HFFc6 (cell line): ENCODE results near the gene PCDHGA11. TPM values are rescaled to one million over a fixed set of nuclear protein-coding genes. Genes with fewer than 3 reads are reported as not detected.
A peak's percentile ranks its signal among the peaks of the same experiment; 100 is the strongest.
"Not testable (repeated sequence)": the region's sequence is repeated elsewhere in the genome, so short reads cannot be mapped to it uniquely, and the experiment has no call there.

ENCODE experiments used
- DNase-seq: peaks from one replicate; pipeline ENCODE4 v3.0.0-alpha.2; 2018
- H3K27ac Mint-ChIP-seq: 2 replicates; pipeline ENCODE4 v1.8.0; 2020; ENCODE audit warnings: mild to moderate bottlenecking, mixed read lengths
- H3K27me3 Mint-ChIP-seq: 2 replicates; pipeline ENCODE4 v1.8.0; 2021; ENCODE audit warnings: mild to moderate bottlenecking, moderate library complexity, mixed read lengths; ENCODE audit not compliant: insufficient read depth
- H3K36me3 Mint-ChIP-seq: 2 replicates; pipeline ENCODE4 v1.8.0; 2021; ENCODE audit warnings: low read depth, mixed read lengths
- H3K4me1 Mint-ChIP-seq: 2 replicates; pipeline ENCODE4 v1.8.0; 2020; ENCODE audit warnings: low read depth, mixed read lengths
- H3K4me3 Mint-ChIP-seq: 2 replicates; pipeline ENCODE4 v1.8.0; 2020; ENCODE audit warnings: mild to moderate bottlenecking, moderate library complexity, mixed read lengths
- H3K9me3 Mint-ChIP-seq: 2 replicates; pipeline ENCODE4 v1.8.0; 2020; ENCODE audit warnings: mild to moderate bottlenecking, mixed read lengths
- CTCF ChIP-seq: fragments of 200-600 bp; sonication (generic); IDR thresholded peaks from 2 replicates; pipeline ENCODE4 v1.5.0; 2021; ENCODE audit warnings: antibody characterized with exemption, mild to moderate bottlenecking
- total RNA-seq, 6 experiments: library from RNA; stranded (reverse); fragmentation: NEBNext Ultra II Directional; extraction: Animal tissue kit (Norgen Biotek cat#: 25700); gene quantifications; 2 replicates in 1 of 6; 3 replicates in 5 of 6; pipeline ENCODE4 v1.2.3, GENCODE V29; 2021

Gene PCDHGA11
- total RNA-seq, 6 experiments from 2014 or later = 2.3 to 11.4 (median 9.8) TPM

DNA sequence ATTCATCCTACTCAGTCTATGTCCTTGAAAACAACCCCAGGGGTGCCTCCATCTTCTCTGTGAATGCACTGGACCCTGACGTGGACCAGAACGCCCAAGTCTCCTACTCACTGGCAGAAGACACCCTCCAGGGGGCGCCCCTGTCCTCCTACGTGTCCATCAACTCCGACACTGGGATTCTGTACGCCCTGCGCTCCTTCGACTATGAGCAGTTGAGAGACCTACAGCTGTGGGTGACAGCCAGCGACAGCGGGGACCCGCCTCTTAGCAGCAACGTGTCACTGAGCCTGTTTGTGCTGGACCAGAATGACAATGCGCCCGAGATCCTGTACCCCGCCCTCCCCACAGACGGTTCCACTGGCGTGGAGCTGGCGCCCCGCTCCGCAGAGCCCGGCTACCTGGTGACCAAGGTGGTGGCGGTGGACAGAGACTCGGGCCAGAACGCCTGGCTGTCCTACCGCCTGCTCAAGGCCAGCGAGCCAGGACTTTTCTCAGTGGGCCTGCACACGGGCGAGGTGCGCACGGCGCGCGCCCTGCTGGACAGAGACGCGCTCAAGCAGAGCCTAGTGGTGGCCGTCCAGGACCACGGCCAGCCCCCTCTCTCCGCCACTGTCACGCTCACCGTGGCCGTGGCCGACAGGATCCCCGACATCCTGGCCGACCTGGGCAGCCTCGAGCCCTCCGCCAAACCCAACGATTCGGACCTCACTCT, 45.3 kb upstream of the PCDHGA11 start:
- H3K4me3 Mint-ChIP-seq, DNase-seq, H3K27ac Mint-ChIP-seq, H3K4me1 Mint-ChIP-seq, H3K27me3 Mint-ChIP-seq: not testable (repeated sequence)
- TF ChIP-seq CTCF = peak; percentile 26; the same call in 1 of the 2 replicates
- peaks cover 56% of the 10 kb centered on the region for H3K9me3 Mint-ChIP-seq
- H3K36me3 Mint-ChIP-seq = peaks cover 56% of the 10 kb centered on the region

DNA sequence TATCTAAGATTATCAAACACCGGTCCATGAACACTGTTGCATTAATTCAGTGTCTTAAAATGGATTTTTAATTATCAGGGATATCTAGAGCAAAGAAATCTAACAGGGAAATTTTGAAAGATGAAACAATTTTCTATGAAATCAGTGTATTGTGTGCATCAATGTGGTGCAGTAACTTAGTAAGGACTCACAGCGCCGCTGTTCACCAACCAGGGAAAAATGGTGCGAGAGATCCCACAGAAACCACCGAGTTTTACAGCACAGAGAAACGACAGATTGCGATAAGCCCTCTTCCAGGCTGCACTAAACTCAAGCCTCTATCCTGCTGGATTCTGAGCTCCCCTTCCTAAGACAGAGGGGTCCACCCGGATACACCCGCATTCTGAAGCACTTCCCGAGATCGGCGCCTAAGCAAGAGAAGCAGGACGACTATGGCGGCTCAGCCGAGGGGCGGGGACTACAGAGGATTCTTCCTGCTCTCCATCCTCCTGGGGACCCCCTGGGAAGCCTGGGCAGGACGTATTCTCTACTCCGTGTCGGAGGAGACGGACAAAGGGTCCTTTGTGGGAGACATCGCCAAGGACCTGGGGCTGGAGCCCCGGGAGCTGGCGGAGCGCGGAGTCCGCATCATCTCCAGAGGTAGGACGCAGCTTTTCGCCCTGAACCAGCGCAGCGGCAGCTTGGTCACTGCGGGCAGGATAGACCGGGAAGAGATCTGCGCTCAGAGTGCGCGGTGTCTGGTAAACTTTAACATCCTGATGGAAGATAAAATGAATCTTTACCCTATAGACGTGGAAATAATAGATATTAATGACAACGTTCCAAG, 38.2 kb upstream of the PCDHGA11 start, which contains the start of gene PCDHGA7:
Gene PCDHGA7 (plus strand): TSS at position 274 of the 826 bp plus-strand sequence. CDS start 158 bp downstream, at position 432.
- DNase-seq = no peak
- peaks cover 47% of the 10 kb centered on the region for H3K36me3 Mint-ChIP-seq
- H3K9me3 Mint-ChIP-seq = peaks cover 53% of the 10 kb centered on the region
- no peaks in the 10 kb centered on the region for H3K27me3 Mint-ChIP-seq
- peak within 1 kb of the TSS; percentile 95 for H3K4me3 Mint-ChIP-seq
- peak; percentile 70 for TF ChIP-seq CTCF
- peak within 1 kb of the TSS; percentile 87 for H3K27ac Mint-ChIP-seq
- peaks cover 13% of the 10 kb centered on the region; the same call in 1 of the 2 replicates for H3K4me1 Mint-ChIP-seq

DNA sequence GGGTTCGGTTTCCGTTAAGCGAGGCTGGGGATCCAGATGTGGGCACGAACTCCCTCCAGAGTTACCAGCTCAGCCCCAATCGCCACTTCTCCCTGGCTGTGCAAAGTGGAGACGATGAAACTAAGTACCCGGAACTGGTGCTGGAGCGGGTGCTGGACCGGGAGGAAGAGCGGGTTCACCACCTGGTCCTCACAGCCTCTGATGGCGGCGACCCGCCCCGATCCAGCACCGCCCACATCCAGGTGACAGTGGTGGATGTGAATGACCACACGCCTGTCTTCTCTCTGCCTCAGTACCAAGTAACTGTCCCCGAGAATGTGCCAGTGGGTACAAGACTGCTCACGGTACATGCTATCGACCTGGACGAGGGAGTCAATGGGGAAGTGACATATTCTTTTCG, 37.5 kb upstream of the PCDHGA11 start:
- DNase-seq = no peak
- Mint-ChIP-seq H3K4me1 (peaks cover 15% of the 10 kb centered on the region; the same call in 1 of the 2 replicates), H3K4me3 (peak overlapping the region; percentile 95), H3K36me3 (peaks cover 49% of the 10 kb centered on the region), H3K27me3 (no peaks in the 10 kb centered on the region), H3K9me3 (peaks cover 56% of the 10 kb centered on the region), H3K27ac (no peak overlapping the region; the same call in 1 of the 2 replicates)
- TF ChIP-seq CTCF = no peak

GRCh38 chr5:141384471-141385267, 36.2 kb upstream of the PCDHGA11 start:
- peaks cover 59% of the 10 kb centered on the region for H3K36me3 Mint-ChIP-seq

More at GRCh38 chr5:141384471-141385267, 36.2 kb upstream of the PCDHGA11 start:
- Mint-ChIP-seq H3K4me1 (peaks cover 22% of the 10 kb centered on the region; the same call in 1 of the 2 replicates), H3K27ac (no peak overlapping the region), H3K4me3 (no peak overlapping the region), H3K9me3 (peaks cover 67% of the 10 kb centered on the region), H3K27me3 (no peaks in the 10 kb centered on the region)
- DNase-seq = no peak
- TF ChIP-seq CTCF = no peak
